GM21576 (cell line): Measurements from ENCODE around the gene ARHGAP25.

Experiments
- ATAC-seq: cut with Tn5 transposase; IDR thresholded peaks from one replicate; pipeline ENCODE4 v1.9.1; 2021; ENCODE audit warnings: mild to moderate bottlenecking, moderate library complexity; ENCODE audit not compliant: unreplicated experiment

ARHGAP25 gene

GRCh38 chr2:68719912-68720311 is 14.7 kb upstream of the ARHGAP25 start:
- no peak for ATAC-seq

GRCh38 chr2:68720665-68721064 is 13.9 kb upstream of the ARHGAP25 start:
- ATAC-seq = no peak

GRCh38 chr2:68721482-68722101 is 13.0 kb upstream of the ARHGAP25 start:
- ATAC-seq = peak; percentile 80

- ATAC-seq = no peak
Observed at GRCh38 chr2:68722712-68723111, 11.9 kb upstream of the ARHGAP25 start.

GRCh38 chr2:68723181-68723580 is 11.4 kb upstream of the ARHGAP25 start:
- ATAC-seq = no peak

GRCh38 chr2:68726100-68726499 is 8.5 kb upstream of the ARHGAP25 start:
- ATAC-seq = no peak

- ATAC-seq = peak; percentile 97
Observed at GRCh38 chr2:68726608-68727367, 7.8 kb upstream of the ARHGAP25 start.

GRCh38 chr2:68727683-68728375 is 6.8 kb upstream of the ARHGAP25 start:
- ATAC-seq = no peak

- ATAC-seq = no peak
Observed at GRCh38 chr2:68730828-68731227, 3.8 kb upstream of the ARHGAP25 start.

GRCh38 chr2:68732036-68732932 is 2.3 kb upstream of the ARHGAP25 start:
- ATAC-seq = no peak

GRCh38 chr2:68733365-68733764 is 1.2 kb upstream of the ARHGAP25 start:
- ATAC-seq = no peak

GRCh38 chr2:68734176-68734575 is 435 bp upstream of the ARHGAP25 start:
- no peak for ATAC-seq

GRCh38 chr2:68736086-68736485 is 1.5 kb downstream of the ARHGAP25 start:
- no peak for ATAC-seq

GRCh38 chr2:68737711-68738110 is 3.1 kb downstream of the ARHGAP25 start:
- ATAC-seq = peak; percentile 43

- ATAC-seq = no peak
Observed at GRCh38 chr2:68738906-68739594, 4.4 kb downstream of the ARHGAP25 start.

- ATAC-seq = no peak
Observed at GRCh38 chr2:68739595-68740399, 5.2 kb downstream of the ARHGAP25 start.

GRCh38 chr2:68740400-68740914 is 5.8 kb downstream of the ARHGAP25 start:
- ATAC-seq = no peak

GRCh38 chr2:68741238-68741637 is 6.6 kb downstream of the ARHGAP25 start:
- no peak for ATAC-seq

GRCh38 chr2:68741805-68742306 is 7.2 kb downstream of the ARHGAP25 start:
- no peak for ATAC-seq
